Neural cell (in vitro differentiated cells): ENCODE measurements around the gene RNF138. TPM values are rescaled to one million over a fixed set of nuclear protein-coding genes. Genes with fewer than 3 reads are reported as not detected.

Experiments used
- H2AFZ ChIP-seq: fragments of 200-600, 300-800 bp; sonication (generic), shearing (Covaris generic); 2 replicates; pipeline ENCODE4 v1.6.0; 2014; ENCODE audit warnings: low read depth, mild to moderate bottlenecking, antibody characterized with exemption, low read length, moderate library complexity
- H3F3A ChIP-seq: fragments of 200-600 bp; shearing (Covaris generic); 2 replicates; pipeline ENCODE4 v1.6.1; 2016; ENCODE audit warnings: mild to moderate bottlenecking, moderate library complexity, mixed read lengths, antibody characterized with exemption, low read length; ENCODE audit not compliant: insufficient read depth, poor library complexity, severe bottlenecking
- H3K27ac ChIP-seq: fragments of 200-600, 300-800 bp; sonication (generic), shearing (Covaris generic); 2 replicates; pipeline ENCODE4 v1.5.1; 2014; ENCODE audit warnings: mild to moderate bottlenecking, low read length, moderate library complexity
- H3K27me3 ChIP-seq: fragments of 300-800, 200-600 bp; sonication (generic), shearing (Covaris generic); 2 replicates; pipeline ENCODE4 v1.6.0; 2014; ENCODE audit warnings: mild to moderate bottlenecking, low read depth, low read length, moderate library complexity; ENCODE audit not compliant: insufficient read depth
- H3K36me3 ChIP-seq: fragments of 300-800, 200-600 bp; sonication (generic), shearing (Covaris generic); 2 replicates; pipeline ENCODE4 v1.5.1; 2014; ENCODE audit warnings: mild to moderate bottlenecking, antibody characterized with exemption, low read length, moderate library complexity; ENCODE audit not compliant: insufficient read depth
- H3K4me2 ChIP-seq: fragments of 300-800, 200-600 bp; sonication (generic), shearing (Covaris generic); 2 replicates; pipeline ENCODE4 v1.6.0; 2014; ENCODE audit warnings: mild to moderate bottlenecking, low read length
- H3K4me3 ChIP-seq: fragments of 300-800, 200-600 bp; sonication (generic), shearing (Covaris generic); 2 replicates; pipeline ENCODE4 v1.5.1; 2014; ENCODE audit warnings: mild to moderate bottlenecking, low read length, moderate library complexity
- H3K79me2 ChIP-seq: fragments of 200-600 bp; shearing (Covaris generic); replicated peaks from 2 replicates; pipeline ENCODE4 v1.6.0; 2014; ENCODE audit warnings: mild to moderate bottlenecking, low read length, moderate library complexity; ENCODE audit not compliant: insufficient read depth
- H3K9ac ChIP-seq: fragments of 300-800, 200-600 bp; sonication (generic), shearing (Covaris generic); 2 replicates; pipeline ENCODE4 v1.6.1; 2016; ENCODE audit warnings: mild to moderate bottlenecking, low read length, mixed read lengths
- H3K9me2 ChIP-seq: fragments of 200-600 bp; shearing (Covaris generic); 2 replicates; pipeline ENCODE4 v1.6.1; 2016; ENCODE audit warnings: mild to moderate bottlenecking, low read length, mixed read lengths; ENCODE audit not compliant: insufficient read depth
- H3K9me3 ChIP-seq: fragments of 200-600, 300-800 bp; sonication (generic), shearing (Covaris generic); 2 replicates; pipeline ENCODE4 v1.6.1; 2016; ENCODE audit warnings: mild to moderate bottlenecking, mixed run types, low read length, moderate library complexity, mixed read lengths
- H4K20me1 ChIP-seq: fragments of 200-600 bp; shearing (Covaris generic); 2 replicates; pipeline ENCODE4 v1.6.1; 2016; ENCODE audit warnings: mild to moderate bottlenecking, mixed run types; ENCODE audit not compliant: insufficient read depth
- EP300 ChIP-seq: fragments of 450-650 bp; conservative IDR thresholded peaks from 2 replicates; pipeline ENCODE4 v1.6.1; 2014; ENCODE audit warnings: antibody characterized with exemption, mild to moderate bottlenecking, moderate library complexity; ENCODE audit not compliant: poor library complexity, severe bottlenecking
- EZH2 ChIP-seq: fragments of 200-600, 300-800 bp; shearing (Covaris generic), sonication (generic); IDR thresholded peaks from 2 replicates; pipeline ENCODE4 v1.6.1; 2014; ENCODE audit warnings: antibody characterized with exemption, low read length, borderline replicate concordance, mild to moderate bottlenecking; ENCODE audit not compliant: insufficient read depth, poor library complexity, severe bottlenecking
- MXI1 ChIP-seq: fragments of 450-650 bp; conservative IDR thresholded peaks from 2 replicates; pipeline ENCODE4 v1.6.1; 2014; ENCODE audit warnings: antibody characterized with exemption, mild to moderate bottlenecking; ENCODE audit not compliant: poor library complexity, severe bottlenecking
- POLR2AphosphoS5 ChIP-seq: IDR thresholded peaks from 2 replicates; pipeline ENCODE4 v1.6.1; 2012
- RAD21 ChIP-seq: fragments of 450-650 bp; conservative IDR thresholded peaks from 2 replicates; pipeline ENCODE4 v1.6.1; 2014; ENCODE audit warnings: antibody characterized with exemption, mild to moderate bottlenecking, moderate library complexity
- SMC3 ChIP-seq: fragments of 450-650 bp; conservative IDR thresholded peaks from 2 replicates; pipeline ENCODE4 v1.6.1; 2014; ENCODE audit warnings: antibody characterized with exemption, mild to moderate bottlenecking, moderate library complexity; ENCODE audit not compliant: poor library complexity
- TAF1 ChIP-seq: IDR thresholded peaks from 2 replicates; pipeline ENCODE4 v1.6.1; 2012; ENCODE audit warnings: low read depth
- polyA plus RNA-seq: library from polyadenylated mRNA; depleted of rRNA; stranded (reverse); fragments of >200 nt; gene quantifications from 2 replicates; pipeline ENCODE4 v1.2.3, GENCODE V29; 2014
- TF ChIP-seq, protein P1 (sequence below): IDR thresholded peaks from 2 replicates; pipeline ENCODE4 v1.6.1; 2012; ENCODE audit warnings: borderline replicate concordance
- TF ChIP-seq, protein P2 (sequence below): fragments of 450-650 bp; IDR thresholded peaks from 2 replicates; pipeline ENCODE4 v1.5.1; 2014; ENCODE audit warnings: antibody characterized with exemption, mild to moderate bottlenecking, moderate library complexity; ENCODE audit not compliant: poor library complexity, severe bottlenecking

The RNF138 gene
- polyA plus RNA-seq, 1 donor from 2014 or later = 40.3 TPM

DNA sequence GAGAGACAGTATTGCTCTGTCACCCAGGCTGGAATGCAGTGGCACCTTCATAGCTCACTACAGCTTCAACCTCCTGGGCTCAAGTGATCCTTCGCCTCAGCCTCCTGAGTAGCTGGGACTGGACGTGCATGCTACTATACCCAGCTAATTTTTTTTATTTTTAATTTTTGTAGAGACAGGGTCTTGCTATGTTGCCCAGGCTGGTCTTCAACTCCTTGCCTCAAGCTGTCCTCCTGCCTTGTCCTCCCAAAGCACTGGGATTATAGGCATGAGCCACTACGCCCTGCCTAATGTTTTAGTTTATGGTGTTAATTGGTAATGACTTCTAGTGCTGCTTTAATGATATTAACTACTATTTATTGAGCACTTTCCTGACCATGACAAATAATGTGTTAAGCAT, 18.3 kb downstream of the RNF138 start:
- no peaks in the 10 kb centered on the region for H4K20me1 ChIP-seq
- H3K36me3 ChIP-seq = no peaks in the 10 kb centered on the region
- no peaks in the 10 kb centered on the region for H3F3A ChIP-seq
- TF ChIP-seq SMC3 (no peak), RAD21 (no peak), EZH2 (no peak), POLR2AphosphoS5 (no peak), TAF1 (no peak), MXI1 (no peak), EP300 (no peak)
- TF ChIP-seq, protein P1, sequence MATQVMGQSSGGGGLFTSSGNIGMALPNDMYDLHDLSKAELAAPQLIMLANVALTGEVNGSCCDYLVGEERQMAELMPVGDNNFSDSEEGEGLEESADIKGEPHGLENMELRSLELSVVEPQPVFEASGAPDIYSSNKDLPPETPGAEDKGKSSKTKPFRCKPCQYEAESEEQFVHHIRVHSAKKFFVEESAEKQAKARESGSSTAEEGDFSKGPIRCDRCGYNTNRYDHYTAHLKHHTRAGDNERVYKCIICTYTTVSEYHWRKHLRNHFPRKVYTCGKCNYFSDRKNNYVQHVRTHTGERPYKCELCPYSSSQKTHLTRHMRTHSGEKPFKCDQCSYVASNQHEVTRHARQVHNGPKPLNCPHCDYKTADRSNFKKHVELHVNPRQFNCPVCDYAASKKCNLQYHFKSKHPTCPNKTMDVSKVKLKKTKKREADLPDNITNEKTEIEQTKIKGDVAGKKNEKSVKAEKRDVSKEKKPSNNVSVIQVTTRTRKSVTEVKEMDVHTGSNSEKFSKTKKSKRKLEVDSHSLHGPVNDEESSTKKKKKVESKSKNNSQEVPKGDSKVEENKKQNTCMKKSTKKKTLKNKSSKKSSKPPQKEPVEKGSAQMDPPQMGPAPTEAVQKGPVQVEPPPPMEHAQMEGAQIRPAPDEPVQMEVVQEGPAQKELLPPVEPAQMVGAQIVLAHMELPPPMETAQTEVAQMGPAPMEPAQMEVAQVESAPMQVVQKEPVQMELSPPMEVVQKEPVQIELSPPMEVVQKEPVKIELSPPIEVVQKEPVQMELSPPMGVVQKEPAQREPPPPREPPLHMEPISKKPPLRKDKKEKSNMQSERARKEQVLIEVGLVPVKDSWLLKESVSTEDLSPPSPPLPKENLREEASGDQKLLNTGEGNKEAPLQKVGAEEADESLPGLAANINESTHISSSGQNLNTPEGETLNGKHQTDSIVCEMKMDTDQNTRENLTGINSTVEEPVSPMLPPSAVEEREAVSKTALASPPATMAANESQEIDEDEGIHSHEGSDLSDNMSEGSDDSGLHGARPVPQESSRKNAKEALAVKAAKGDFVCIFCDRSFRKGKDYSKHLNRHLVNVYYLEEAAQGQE = no peak
- TF ChIP-seq, protein P2, sequence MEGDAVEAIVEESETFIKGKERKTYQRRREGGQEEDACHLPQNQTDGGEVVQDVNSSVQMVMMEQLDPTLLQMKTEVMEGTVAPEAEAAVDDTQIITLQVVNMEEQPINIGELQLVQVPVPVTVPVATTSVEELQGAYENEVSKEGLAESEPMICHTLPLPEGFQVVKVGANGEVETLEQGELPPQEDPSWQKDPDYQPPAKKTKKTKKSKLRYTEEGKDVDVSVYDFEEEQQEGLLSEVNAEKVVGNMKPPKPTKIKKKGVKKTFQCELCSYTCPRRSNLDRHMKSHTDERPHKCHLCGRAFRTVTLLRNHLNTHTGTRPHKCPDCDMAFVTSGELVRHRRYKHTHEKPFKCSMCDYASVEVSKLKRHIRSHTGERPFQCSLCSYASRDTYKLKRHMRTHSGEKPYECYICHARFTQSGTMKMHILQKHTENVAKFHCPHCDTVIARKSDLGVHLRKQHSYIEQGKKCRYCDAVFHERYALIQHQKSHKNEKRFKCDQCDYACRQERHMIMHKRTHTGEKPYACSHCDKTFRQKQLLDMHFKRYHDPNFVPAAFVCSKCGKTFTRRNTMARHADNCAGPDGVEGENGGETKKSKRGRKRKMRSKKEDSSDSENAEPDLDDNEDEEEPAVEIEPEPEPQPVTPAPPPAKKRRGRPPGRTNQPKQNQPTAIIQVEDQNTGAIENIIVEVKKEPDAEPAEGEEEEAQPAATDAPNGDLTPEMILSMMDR = no peak
- no peaks in the 10 kb centered on the region for H3K27me3 ChIP-seq
- H3K27ac ChIP-seq = no peak overlapping the region
- peaks cover 48% of the 10 kb centered on the region for H3K79me2 ChIP-seq
- no peak overlapping the region for H3K9ac ChIP-seq
- no peak overlapping the region for H3K4me3 ChIP-seq
- H3K9me3 ChIP-seq = no peaks in the 10 kb centered on the region
- H3K9me2 ChIP-seq = no peaks in the 10 kb centered on the region
- no peak overlapping the region for H3K4me2 ChIP-seq
- H2AFZ ChIP-seq = no peak overlapping the region

DNA sequence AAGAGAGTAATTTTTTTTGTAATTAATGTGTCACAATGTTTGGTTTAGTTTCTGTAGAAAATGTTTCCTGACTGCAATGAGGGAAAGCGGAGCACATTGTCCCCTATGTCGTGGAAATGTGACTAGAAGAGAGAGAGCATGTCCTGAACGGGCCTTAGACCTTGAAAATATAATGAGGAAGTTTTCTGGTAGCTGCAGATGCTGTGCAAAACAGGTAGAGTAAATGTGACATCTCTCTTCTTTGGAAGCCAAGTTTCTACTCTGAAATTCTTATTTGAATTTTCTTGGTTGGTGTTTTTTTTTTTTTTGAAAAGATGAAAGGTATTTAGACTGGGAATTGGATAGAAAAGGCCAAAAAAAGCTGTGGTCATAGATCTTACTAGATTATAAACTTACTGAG, 20.0 kb downstream of the RNF138 start:
- H3K4me3 ChIP-seq = no peak overlapping the region
- H3K27me3 ChIP-seq = no peaks in the 10 kb centered on the region
- H3K79me2 ChIP-seq = peaks cover 43% of the 10 kb centered on the region
- no peak overlapping the region for H3K9ac ChIP-seq
- H3F3A ChIP-seq = no peaks in the 10 kb centered on the region
- H3K4me2 ChIP-seq = no peak overlapping the region
- H3K9me3 ChIP-seq = no peaks in the 10 kb centered on the region
- no peak overlapping the region for H2AFZ ChIP-seq
- no peak overlapping the region for H3K27ac ChIP-seq
- H3K9me2 ChIP-seq = no peaks in the 10 kb centered on the region
- no peaks in the 10 kb centered on the region for H4K20me1 ChIP-seq
- peaks cover 6% of the 10 kb centered on the region for H3K36me3 ChIP-seq
- TF ChIP-seq, protein P2 = no peak
- no peak for TF ChIP-seq RAD21
- TF ChIP-seq EP300 = no peak
- TF ChIP-seq, protein P1 = no peak
- TF ChIP-seq TAF1 = no peak
- TF ChIP-seq MXI1 = no peak
- no peak for TF ChIP-seq SMC3
- no peak for TF ChIP-seq EZH2
- no peak for TF ChIP-seq POLR2AphosphoS5
